ENCODE measurements around the gene EPN2. TPM values are rescaled to one million over a fixed set of nuclear protein-coding genes. Genes with fewer than 3 reads are reported as not detected.

Gene EPN2
- total RNA-seq, 1 donor from 2014 or later = 29.9 TPM

GRCh38 chr17:19329839-19330238, 92.7 kb downstream of the EPN2 start:
- DNase-seq (ENCODE audit: low read depth) = no peak

GRCh38 chr17:19330271-19330670, 93.1 kb downstream of the EPN2 start:
- DNase-seq (ENCODE audit: low read depth) = no peak

DNA sequence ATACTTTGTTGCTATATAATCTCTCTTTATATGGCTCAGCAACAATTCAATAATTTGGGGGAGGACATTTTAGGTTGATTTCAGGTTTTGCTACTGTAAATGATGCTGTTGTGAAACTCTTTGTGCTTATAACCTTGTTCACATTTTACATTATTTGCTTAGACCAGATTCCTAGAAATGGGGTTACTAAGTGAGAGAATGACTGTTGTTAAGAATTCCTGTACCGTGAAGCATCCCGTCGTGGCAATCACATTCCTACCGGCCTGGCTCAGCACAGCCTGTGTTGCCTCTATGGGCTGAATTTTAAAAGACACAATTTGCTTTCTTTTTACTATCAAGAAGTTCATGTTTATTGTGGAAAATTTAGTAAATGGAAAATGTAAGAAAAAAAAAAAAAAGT, 94.0 kb downstream of the EPN2 start:
- DNase-seq (ENCODE audit: low read depth) = peak; percentile 88

- no peak for DNase-seq (ENCODE audit: low read depth)
These were observed 94.5 kb downstream of the EPN2 start for GRCh38 chr17:19331543-19332245.

DNA sequence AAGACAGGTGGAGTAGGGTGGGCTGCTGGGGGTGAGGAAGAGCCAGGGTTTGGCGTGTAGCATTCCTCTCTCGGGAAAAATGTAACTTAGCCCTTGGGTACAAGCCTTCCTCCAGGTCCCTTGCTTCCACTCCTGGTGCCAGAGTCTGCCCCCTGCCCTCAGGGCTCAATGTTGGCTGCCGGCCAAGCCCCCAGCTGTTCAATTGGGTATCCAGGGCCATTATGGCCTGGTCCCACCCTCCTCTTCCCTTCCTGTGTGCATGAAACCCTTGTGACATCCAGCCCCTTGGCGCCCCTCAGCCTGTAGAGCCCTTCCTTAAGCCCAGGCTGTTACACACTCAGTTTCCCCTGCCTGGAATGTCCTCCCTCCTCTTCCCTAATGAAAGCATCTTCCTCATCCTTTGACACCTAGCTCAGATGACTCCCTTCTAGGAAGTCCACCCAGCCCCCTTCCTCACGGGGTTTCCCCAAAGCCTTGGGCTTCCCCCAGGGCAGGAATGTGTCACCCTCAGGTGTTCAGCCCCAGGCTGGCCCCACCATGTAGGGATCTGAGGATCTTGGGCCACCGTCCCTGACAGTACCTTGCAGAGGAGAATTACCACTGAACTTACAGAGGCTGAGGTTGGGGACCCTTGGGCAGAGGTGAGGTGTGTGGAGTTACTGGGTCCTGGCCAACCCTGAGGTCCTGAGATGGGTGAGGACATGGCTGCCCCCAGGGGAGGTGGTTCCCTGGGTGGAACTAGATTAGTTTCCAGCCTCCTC, 95.4 kb downstream of the EPN2 start:
- DNase-seq (ENCODE audit: low read depth) = peak; percentile 11

- DNase-seq (ENCODE audit: low read depth) = no peak
These were observed 95.9 kb downstream of the EPN2 start for GRCh38 chr17:19333132-19333440.

- DNase-seq (ENCODE audit: low read depth) = no peak
These were observed 96.6 kb downstream of the EPN2 start for GRCh38 chr17:19333736-19334290.

DNA sequence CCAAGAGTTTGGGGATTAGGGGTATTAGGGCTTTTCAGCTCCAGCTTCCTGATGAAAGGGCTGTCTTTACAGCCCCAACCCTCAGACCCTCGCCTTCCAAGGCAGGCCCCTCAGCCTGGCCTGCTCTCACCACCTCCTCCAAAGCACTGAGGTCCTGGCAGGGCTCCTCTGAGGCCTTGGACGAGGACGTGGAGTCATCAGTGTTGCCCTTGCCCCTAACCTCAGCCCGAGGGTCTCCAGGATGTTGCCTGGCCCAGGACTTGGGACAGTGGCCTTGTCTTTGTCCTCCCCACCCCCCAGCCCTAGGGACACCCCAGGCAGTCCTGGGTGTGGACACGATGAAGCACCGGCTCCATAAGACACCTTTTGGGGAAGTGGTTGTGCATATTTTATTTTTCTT, 97.2 kb downstream of the EPN2 start:
- no peak for DNase-seq (ENCODE audit: low read depth)

DNA sequence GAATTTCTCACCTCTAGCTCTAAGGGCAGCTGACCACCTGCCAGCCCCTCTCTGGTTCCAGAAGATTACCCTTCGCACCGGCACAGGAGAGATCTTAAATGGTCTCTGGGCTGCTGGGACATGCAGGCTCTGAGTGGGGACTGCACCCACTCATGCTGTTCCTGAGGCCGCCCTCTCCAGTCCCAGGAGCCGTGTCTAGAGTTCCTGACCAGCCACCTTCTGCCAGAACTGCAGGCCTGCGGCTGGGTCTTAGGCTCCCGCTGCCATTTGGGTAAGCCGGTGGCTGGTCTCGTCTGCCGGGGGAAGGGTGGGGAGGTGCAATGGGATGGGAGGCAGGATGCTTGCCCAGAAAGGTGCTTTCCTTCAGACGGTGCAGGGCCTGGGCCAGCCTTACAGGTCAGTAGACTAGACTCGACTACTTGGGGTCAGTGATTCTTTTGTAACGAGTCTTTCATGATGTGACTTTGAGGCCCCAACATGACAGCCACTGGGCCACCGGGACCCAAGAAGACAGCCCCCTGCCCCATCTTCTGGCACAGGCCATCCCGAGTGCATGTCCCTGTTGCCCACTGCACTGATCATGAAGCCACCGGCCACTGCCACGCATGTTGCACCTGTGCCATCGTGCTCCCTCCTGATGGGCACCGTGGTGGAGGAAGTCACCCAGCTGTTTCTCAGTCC, 98.9 kb downstream of the EPN2 start:
- no peak for DNase-seq (ENCODE audit: low read depth)

DNA sequence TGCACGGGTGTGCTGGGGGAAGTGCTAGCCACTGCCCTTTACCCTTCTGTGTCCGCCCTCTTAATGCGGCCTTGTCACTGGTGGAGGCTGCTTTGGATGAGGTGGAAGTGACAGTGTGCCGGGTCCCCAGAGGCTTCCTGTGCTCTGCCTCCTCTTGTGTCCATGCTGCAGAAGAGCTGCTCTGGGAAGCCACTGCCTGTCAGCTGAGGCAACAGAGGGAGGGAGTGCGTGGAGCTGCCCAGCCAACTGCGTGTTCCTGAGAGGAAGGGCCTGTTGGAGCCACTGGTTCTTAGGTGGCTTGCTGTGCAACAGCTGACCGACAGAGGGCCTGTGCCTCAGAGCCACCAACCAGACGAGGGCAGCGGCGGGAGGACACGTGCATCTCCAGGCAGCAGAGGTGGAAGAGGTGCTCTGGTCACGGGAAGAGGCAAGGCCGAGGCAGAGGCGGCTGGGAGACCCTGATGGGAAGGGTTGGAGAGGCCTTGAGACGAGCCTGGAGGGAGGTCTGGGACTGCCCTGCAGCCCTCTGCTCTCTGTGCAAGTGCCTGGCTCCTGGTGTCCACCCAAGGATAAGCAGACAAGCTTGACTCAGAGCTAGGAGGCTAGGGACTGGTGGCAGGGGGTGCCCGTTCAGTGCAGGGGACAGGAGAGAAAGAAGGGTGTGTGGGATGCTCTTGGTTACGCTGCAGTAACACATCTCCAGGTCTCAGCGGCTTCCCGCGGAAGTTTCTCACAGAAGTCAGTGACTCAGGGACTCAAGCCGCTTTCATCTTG, 100.0 kb downstream of the EPN2 start:
- peak; percentile 29 for DNase-seq (ENCODE audit: low read depth)

- no peak for DNase-seq (ENCODE audit: low read depth)
These were observed 100.5 kb downstream of the EPN2 start for GRCh38 chr17:19337712-19338023.

DNA sequence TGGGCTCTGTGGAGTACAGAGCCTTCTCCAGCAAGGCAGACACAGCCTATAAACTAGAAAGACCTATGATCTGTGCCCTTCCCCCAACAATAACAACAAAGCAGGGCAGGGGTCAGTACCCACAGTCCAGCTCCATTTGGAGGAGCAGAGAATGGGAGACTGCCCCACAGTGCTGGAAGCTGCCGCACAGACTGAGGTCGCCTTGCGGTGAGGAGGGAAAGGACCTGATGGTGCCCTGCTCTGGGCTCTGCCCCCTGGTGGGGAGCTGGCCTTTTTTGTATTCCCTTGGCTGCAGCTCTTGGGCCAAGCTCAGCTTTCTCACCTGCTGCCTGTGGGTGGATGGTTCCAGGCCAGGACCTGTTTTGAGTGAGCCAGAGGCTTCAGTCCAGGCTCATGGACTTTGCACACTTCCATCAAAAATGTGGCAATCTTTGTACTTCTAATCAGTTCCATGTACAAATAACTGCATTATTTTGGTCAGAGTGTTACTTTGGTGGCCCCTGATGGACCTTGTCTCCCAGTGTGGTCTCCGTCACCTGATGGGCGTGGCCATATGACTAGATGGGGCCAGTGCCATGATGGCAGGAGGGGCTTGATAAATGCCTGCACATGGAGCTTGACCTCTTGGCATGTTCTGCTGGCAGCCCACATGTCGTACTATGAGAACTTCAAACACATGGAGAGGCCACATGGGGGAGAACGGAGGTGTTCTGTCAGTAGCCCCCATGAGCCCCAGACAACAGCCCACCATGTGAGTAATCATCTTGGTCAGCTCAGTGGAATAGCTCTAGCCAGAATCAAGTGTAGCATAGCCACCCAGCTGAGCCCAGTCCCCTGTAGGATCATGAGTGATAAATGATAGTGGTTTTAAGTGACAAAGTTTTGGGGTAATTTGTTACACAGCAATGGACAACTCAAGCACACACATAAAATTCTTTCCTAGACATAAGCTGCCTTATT, 101.1 kb downstream of the EPN2 start:
- DNase-seq (ENCODE audit: low read depth) = peak; percentile 56

- no peak for DNase-seq (ENCODE audit: low read depth)
These were observed 102.2 kb downstream of the EPN2 start for GRCh38 chr17:19339341-19339815.

GRCh38 chr17:19341211-19341631, 104.1 kb downstream of the EPN2 start:
- no peak for DNase-seq (ENCODE audit: low read depth)

GRCh38 chr17:19341641-19342610, 104.8 kb downstream of the EPN2 start:
- no peak for DNase-seq (ENCODE audit: low read depth)

GRCh38 chr17:19342611-19343255, 105.6 kb downstream of the EPN2 start:
- DNase-seq (ENCODE audit: low read depth) = no peak

DNA sequence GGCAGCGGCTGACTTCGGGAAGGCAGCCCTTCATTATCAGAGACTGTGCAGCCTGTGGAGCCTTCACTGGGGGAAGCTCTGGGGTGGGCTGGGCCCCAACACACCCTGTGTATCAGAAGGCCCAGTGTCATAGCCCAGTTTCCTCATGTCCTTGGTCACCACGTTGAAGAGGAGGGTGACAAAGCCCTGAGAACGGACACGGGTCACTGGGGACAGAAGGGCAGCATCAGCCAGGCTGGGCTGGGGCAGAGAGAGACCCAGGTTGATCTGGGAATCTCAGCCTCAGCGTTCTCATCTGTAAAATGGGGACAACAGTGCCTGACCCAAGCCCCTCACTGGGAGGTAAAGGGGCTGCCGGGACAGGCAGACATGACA, 106.1 kb downstream of the EPN2 start:
- DNase-seq (ENCODE audit: low read depth) = no peak

DNA sequence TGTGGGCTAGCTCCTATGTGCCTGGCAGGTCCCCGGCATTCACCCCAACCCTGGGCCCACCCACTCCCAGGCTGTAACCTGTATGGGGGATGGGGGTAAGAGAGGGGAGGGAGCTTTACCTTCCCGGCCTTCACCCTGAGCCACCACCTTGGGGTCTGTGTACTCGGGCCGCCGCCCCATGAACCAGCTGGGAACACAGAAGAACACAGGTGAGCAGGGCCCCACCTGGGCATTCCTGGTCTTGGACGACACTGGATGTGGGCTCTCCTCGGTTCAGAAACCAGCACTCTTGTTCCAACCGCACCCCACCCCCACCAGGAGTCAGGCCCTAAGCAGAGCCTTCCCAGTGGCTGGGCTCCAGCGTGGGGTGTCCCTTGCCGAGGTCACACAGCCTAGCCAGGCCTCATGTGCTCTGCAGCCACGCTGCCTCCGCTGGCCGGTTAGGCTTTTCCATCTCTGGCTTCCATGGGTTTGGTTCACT, 106.5 kb downstream of the EPN2 start:
- DNase-seq (ENCODE audit: low read depth) = no peak
